NCI-H748 treated with DMSO at 0.1 percent for 48 hours (cell line): ENCODE measurements around the gene INTS4.
"Not testable (repeated sequence)": the region's sequence is repeated elsewhere in the genome, so short reads cannot be mapped to it uniquely, and the experiment has no call there.

ENCODE experiments used
- DNase-seq: peaks from one replicate; lab custom pipeline; 2025; lab: John Stamatoyannopoulos, UW

The INTS4 gene

GRCh38 chr11:77879218-77879617, 115.2 kb downstream of the INTS4 start:
- DNase-seq, result no peak

- not testable (repeated sequence) for DNase-seq
These were observed 116.2 kb downstream of the INTS4 start for GRCh38 chr11:77878247-77878646.

- DNase-seq, result no peak
These were observed 118.4 kb downstream of the INTS4 start for GRCh38 chr11:77876045-77876444.

- DNase-seq, result no peak
These were observed 120.3 kb downstream of the INTS4 start for GRCh38 chr11:77874206-77874605.

- no peak for DNase-seq
These were observed 121.1 kb downstream of the INTS4 start for GRCh38 chr11:77873345-77873744.

- no peak for DNase-seq
These were observed 122.6 kb downstream of the INTS4 start for GRCh38 chr11:77871855-77872254.

GRCh38 chr11:77868744-77869143, 125.7 kb downstream of the INTS4 start:
- no peak for DNase-seq

- DNase-seq, result no peak
These were observed 128.1 kb downstream of the INTS4 start for GRCh38 chr11:77866336-77866735.

- no peak for DNase-seq
These were observed 128.7 kb downstream of the INTS4 start for GRCh38 chr11:77865805-77866204.

GRCh38 chr11:77861444-77861843, 133.0 kb downstream of the INTS4 start:
- not testable (repeated sequence) for DNase-seq

- not testable (repeated sequence) for DNase-seq
These were observed 136.5 kb downstream of the INTS4 start for GRCh38 chr11:77857906-77858457.

GRCh38 chr11:77854838-77855237, 139.6 kb downstream of the INTS4 start:
- no peak for DNase-seq

GRCh38 chr11:77851503-77851902, 143.0 kb downstream of the INTS4 start:
- no peak for DNase-seq

- DNase-seq, result not testable (repeated sequence)
These were observed 150.8 kb downstream of the INTS4 start for GRCh38 chr11:77843700-77844099.

- DNase-seq, result no peak
These were observed 151.9 kb downstream of the INTS4 start for GRCh38 chr11:77842441-77843121.

GRCh38 chr11:77833302-77833701, 161.2 kb downstream of the INTS4 start:
- no peak for DNase-seq

- DNase-seq, result no peak
These were observed 165.5 kb downstream of the INTS4 start for GRCh38 chr11:77828926-77829325.
